C4-2B (cell line): ENCODE results near the gene C22orf39.

Experiments
- H3K27ac ChIP-seq: fragments of 450-650 bp; 2 replicates; pipeline ENCODE4 v1.5.1; 2017
- CTCF ChIP-seq: fragments of 450-650 bp; conservative IDR thresholded peaks from 2 replicates; pipeline ENCODE4 v1.5.1; 2017; ENCODE audit warnings: mild to moderate bottlenecking
- ZFX ChIP-seq: fragments of 450-650 bp; IDR thresholded peaks from 2 replicates; pipeline ENCODE4 v1.6.1; 2017

The C22orf39 gene

GRCh38 chr22:19472233-19472632 lies 24.7 kb upstream of the C22orf39 start:
- TF ChIP-seq CTCF (no peak), ZFX (no peak)
- no peak overlapping the region for H3K27ac ChIP-seq

- TF ChIP-seq ZFX (no peak), CTCF (no peak)
- no peak overlapping the region for H3K27ac ChIP-seq
Measured at GRCh38 chr22:19471572-19471971, 24.1 kb upstream of the C22orf39 start.

- TF ChIP-seq ZFX (no peak), CTCF (no peak)
- no peak overlapping the region for H3K27ac ChIP-seq
Measured at GRCh38 chr22:19470010-19470409, 22.5 kb upstream of the C22orf39 start.

DNA sequence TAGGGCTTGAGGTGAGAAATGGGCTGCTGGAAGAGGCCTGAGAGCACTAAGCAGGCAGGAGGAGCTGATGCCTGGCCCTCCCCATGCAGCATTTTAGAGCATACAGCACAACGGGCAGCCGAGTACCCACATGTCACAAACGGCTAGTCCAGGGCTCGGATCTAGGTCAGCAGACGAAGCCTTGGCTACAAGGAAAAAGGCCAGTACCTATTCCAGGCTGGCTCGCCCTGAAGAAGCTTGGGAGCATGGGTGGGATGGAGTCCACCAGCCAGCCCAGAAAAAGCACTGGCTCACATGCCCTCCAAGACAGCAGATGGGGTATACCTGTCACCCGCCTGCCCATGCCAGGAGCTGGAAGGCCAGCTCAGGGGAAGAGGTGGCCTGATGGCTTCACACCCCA lies 21.9 kb upstream of the C22orf39 start:
- TF ChIP-seq CTCF = no peak
- no peak for TF ChIP-seq ZFX
- no peak overlapping the region for H3K27ac ChIP-seq

GRCh38 chr22:19467912-19468311 lies 20.4 kb upstream of the C22orf39 start:
- no peak overlapping the region for H3K27ac ChIP-seq
- no peak for TF ChIP-seq CTCF
- TF ChIP-seq ZFX = no peak

GRCh38 chr22:19466848-19467752 lies 19.6 kb upstream of the C22orf39 start:
- TF ChIP-seq ZFX = no peak

DNA sequence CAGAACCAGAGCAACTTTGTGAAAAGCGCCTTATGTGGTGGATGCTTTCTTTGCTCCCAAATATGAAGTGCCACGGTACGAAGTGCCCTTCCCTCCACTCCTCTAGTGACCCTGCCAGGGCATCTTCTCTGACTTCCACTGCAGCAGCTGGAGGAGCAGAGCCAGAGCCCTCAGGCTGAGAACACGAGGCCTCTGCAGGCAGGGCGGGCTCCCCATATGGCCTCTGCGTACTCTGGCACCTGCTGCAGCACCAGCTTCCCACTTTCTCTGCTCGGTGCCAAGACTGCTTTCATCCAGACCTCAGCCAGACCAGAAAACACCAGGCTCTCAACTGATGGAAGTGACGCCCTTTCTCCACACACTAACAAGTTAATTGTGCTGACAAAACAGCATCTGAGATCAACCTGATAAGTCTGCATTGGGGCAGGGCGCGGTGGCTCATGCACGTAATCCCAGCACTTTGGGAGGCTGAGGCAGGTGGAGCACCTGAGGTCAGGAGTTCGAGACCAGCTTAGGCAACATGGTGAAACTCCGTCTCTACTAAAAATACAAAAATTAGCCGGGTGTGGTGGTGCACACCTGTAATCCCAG lies 18.7 kb upstream of the C22orf39 start:
- no peak overlapping the region for H3K27ac ChIP-seq
- TF ChIP-seq CTCF = no peak
- TF ChIP-seq ZFX = no peak

More at GRCh38 chr22:19466848-19467752, 19.6 kb upstream of the C22orf39 start:
- no peak overlapping the region for H3K27ac ChIP-seq
